MG63 (cell line): ENCODE results near the gene TEX48. TPM values are rescaled to one million over a fixed set of nuclear protein-coding genes. Genes with fewer than 3 reads are reported as not detected.

Experiments
- DNase-seq: peaks from one replicate; pipeline ENCODE4 v3.0.0-alpha.2; 2020
- H3K27me3 ChIP-seq: fragments of 250-450 bp; sonication (Bioruptor Pico); 2 replicates; pipeline ENCODE4 v1.5.1; 2020; ENCODE audit warnings: mild to moderate bottlenecking, moderate library complexity
- H3K36me3 ChIP-seq: fragments of 250-450 bp; sonication (Bioruptor Pico); 2 replicates; pipeline ENCODE4 v1.5.1; 2020; ENCODE audit warnings: mild to moderate bottlenecking, moderate library complexity
- H3K4me3 ChIP-seq: fragments of 250-450 bp; sonication (Bioruptor Pico); 2 replicates; pipeline ENCODE4 v1.5.1; 2020; ENCODE audit warnings: mild to moderate bottlenecking, moderate library complexity
- H3K9me3 ChIP-seq: fragments of 250-450 bp; sonication (Bioruptor Pico); 2 replicates; pipeline ENCODE4 v1.5.1; 2020; ENCODE audit warnings: mild to moderate bottlenecking, moderate library complexity
- total RNA-seq: library from RNA; depleted of rRNA; stranded (reverse); fragments of >200 nt; shearing (Covaris generic); gene quantifications from 2 replicates; pipeline ENCODE4 v1.2.3, GENCODE V29; 2014; ENCODE audit warnings: low replicate concordance

The TEX48 gene
- total RNA-seq, 1 experiment from 2014 or later, result not detected

- no peaks in the 10 kb centered on the region for H3K36me3 ChIP-seq
- DNase-seq, result no peak
Observed at GRCh38 chr9:114655689-114656088, 26.3 kb downstream of the TEX48 start.

GRCh38 chr9:114653556-114654159 is 28.3 kb downstream of the TEX48 start:
- Histone ChIP-seq H3K9me3 (no peaks in the 10 kb centered on the region), H3K36me3 (no peaks in the 10 kb centered on the region), H3K27me3 (no peaks in the 10 kb centered on the region), H3K4me3 (no peak overlapping the region)
- peak; percentile 42 for DNase-seq

More at GRCh38 chr9:114655689-114656088, 26.3 kb downstream of the TEX48 start:
- Histone ChIP-seq H3K4me3 (no peak overlapping the region), H3K9me3 (no peaks in the 10 kb centered on the region), H3K27me3 (no peaks in the 10 kb centered on the region)

GRCh38 chr9:114652776-114653555 is 29.0 kb downstream of the TEX48 start:
- Histone ChIP-seq H3K4me3 (no peak overlapping the region), H3K36me3 (no peaks in the 10 kb centered on the region), H3K27me3 (no peaks in the 10 kb centered on the region), H3K9me3 (no peaks in the 10 kb centered on the region)
- DNase-seq, result no peak

GRCh38 chr9:114643896-114644295 is 38.1 kb downstream of the TEX48 start:
- H3K27me3 ChIP-seq, result no peaks in the 10 kb centered on the region
- no peak for DNase-seq

GRCh38 chr9:114643001-114643400 is 39.0 kb downstream of the TEX48 start:
- Histone ChIP-seq H3K9me3 (no peaks in the 10 kb centered on the region), H3K27me3 (no peaks in the 10 kb centered on the region), H3K4me3 (no peak overlapping the region), H3K36me3 (peaks cover 6% of the 10 kb centered on the region; the same call in 1 of the 2 replicates)
- DNase-seq, result no peak

More at GRCh38 chr9:114643896-114644295, 38.1 kb downstream of the TEX48 start:
- Histone ChIP-seq H3K9me3 (no peaks in the 10 kb centered on the region), H3K4me3 (no peak overlapping the region), H3K36me3 (peaks cover 6% of the 10 kb centered on the region; the same call in 1 of the 2 replicates)

- Histone ChIP-seq H3K36me3 (peaks cover 6% of the 10 kb centered on the region; the same call in 1 of the 2 replicates), H3K4me3 (no peak overlapping the region), H3K9me3 (no peaks in the 10 kb centered on the region), H3K27me3 (no peaks in the 10 kb centered on the region)
- no peak for DNase-seq
Observed at GRCh38 chr9:114641967-114642366, 40.0 kb downstream of the TEX48 start.

GRCh38 chr9:114638404-114638803 is 43.6 kb downstream of the TEX48 start:
- no peaks in the 10 kb centered on the region; the same call in 1 of the 2 replicates for H3K36me3 ChIP-seq
- no peak overlapping the region for H3K4me3 ChIP-seq
- no peaks in the 10 kb centered on the region for H3K9me3 ChIP-seq
- no peaks in the 10 kb centered on the region for H3K27me3 ChIP-seq
- DNase-seq, result no peak

GRCh38 chr9:114634387-114634786 is 47.6 kb downstream of the TEX48 start:
- H3K27me3 ChIP-seq, result no peaks in the 10 kb centered on the region
- H3K4me3 ChIP-seq, result no peak overlapping the region
- DNase-seq, result no peak
- H3K36me3 ChIP-seq, result no peaks in the 10 kb centered on the region; the same call in 1 of the 2 replicates
- no peaks in the 10 kb centered on the region for H3K9me3 ChIP-seq

- Histone ChIP-seq H3K36me3 (no peaks in the 10 kb centered on the region; the same call in 1 of the 2 replicates), H3K27me3 (no peaks in the 10 kb centered on the region), H3K4me3 (no peak overlapping the region), H3K9me3 (no peaks in the 10 kb centered on the region)
- DNase-seq, result no peak
Observed at GRCh38 chr9:114633438-114634089, 48.4 kb downstream of the TEX48 start.

- no peaks in the 10 kb centered on the region for H3K9me3 ChIP-seq
- no peaks in the 10 kb centered on the region for H3K27me3 ChIP-seq
- no peak overlapping the region for H3K4me3 ChIP-seq
- DNase-seq, result no peak
- no peaks in the 10 kb centered on the region for H3K36me3 ChIP-seq
Observed at GRCh38 chr9:114631166-114631565, 50.8 kb downstream of the TEX48 start.

GRCh38 chr9:114629563-114630090 is 52.4 kb downstream of the TEX48 start:
- Histone ChIP-seq H3K27me3 (no peaks in the 10 kb centered on the region), H3K36me3 (no peaks in the 10 kb centered on the region), H3K9me3 (no peaks in the 10 kb centered on the region), H3K4me3 (no peak overlapping the region)
- DNase-seq, result no peak

GRCh38 chr9:114627553-114627952 is 54.4 kb downstream of the TEX48 start:
- Histone ChIP-seq H3K36me3 (no peaks in the 10 kb centered on the region; the same call in 1 of the 2 replicates), H3K9me3 (no peaks in the 10 kb centered on the region)

GRCh38 chr9:114626415-114627020 is 55.5 kb downstream of the TEX48 start:
- Histone ChIP-seq H3K27me3 (no peaks in the 10 kb centered on the region), H3K36me3 (no peaks in the 10 kb centered on the region; the same call in 1 of the 2 replicates), H3K9me3 (no peaks in the 10 kb centered on the region), H3K4me3 (no peak overlapping the region)
- DNase-seq, result no peak

More at GRCh38 chr9:114627553-114627952, 54.4 kb downstream of the TEX48 start:
- no peaks in the 10 kb centered on the region for H3K27me3 ChIP-seq
- no peak overlapping the region for H3K4me3 ChIP-seq
- DNase-seq, result no peak

GRCh38 chr9:114624677-114625076 is 57.3 kb downstream of the TEX48 start:
- H3K36me3 ChIP-seq, result no peaks in the 10 kb centered on the region; the same call in 1 of the 2 replicates
- H3K9me3 ChIP-seq, result no peaks in the 10 kb centered on the region
- DNase-seq, result no peak
- no peak overlapping the region for H3K4me3 ChIP-seq
- no peaks in the 10 kb centered on the region for H3K27me3 ChIP-seq

- DNase-seq, result peak; percentile 82
- Histone ChIP-seq H3K9me3 (no peaks in the 10 kb centered on the region), H3K4me3 (no peak overlapping the region), H3K27me3 (no peaks in the 10 kb centered on the region), H3K36me3 (no peaks in the 10 kb centered on the region; the same call in 1 of the 2 replicates)
Observed at GRCh38 chr9:114621975-114622609, 59.9 kb downstream of the TEX48 start.

- H3K36me3 ChIP-seq, result no peaks in the 10 kb centered on the region; the same call in 1 of the 2 replicates
- H3K4me3 ChIP-seq, result no peak overlapping the region
- H3K9me3 ChIP-seq, result no peaks in the 10 kb centered on the region; the same call in 1 of the 2 replicates
- DNase-seq, result no peak
- no peaks in the 10 kb centered on the region for H3K27me3 ChIP-seq
Observed at GRCh38 chr9:114621561-114621960, 60.4 kb downstream of the TEX48 start.
